Endothelial cell of umbilical vein (primary cell): ENCODE results near the gene MCTP2.

Experiments used
- CTCF ChIP-seq, 2 donors: IDR thresholded peaks; 1 replicate in 1 of 2; 2 replicates in 1 of 2; pipeline ENCODE4 v1.5.1; 2011; ENCODE audit warnings: low read length in 2 of 2, mild to moderate bottlenecking in 2 of 2, moderate library complexity in 2 of 2, control low read depth in 1 of 2, inconsistent platforms in 1 of 2, low read depth in 1 of 2; ENCODE audit not compliant: insufficient read depth in 1 of 2; ENCODE audit errors: extremely low read depth in 1 of 2
- EZH2 ChIP-seq: IDR thresholded peaks from 2 replicates; pipeline ENCODE4 v1.6.1; 2012; ENCODE audit warnings: borderline replicate concordance, low read depth, mild to moderate bottlenecking, moderate library complexity, low read length, inconsistent platforms; ENCODE audit not compliant: severe bottlenecking
- JUN ChIP-seq: IDR thresholded peaks from 2 replicates; pipeline ENCODE4 v1.6.1; 2011; ENCODE audit warnings: borderline replicate concordance, low read depth; ENCODE audit not compliant: insufficient read length, insufficient read depth
- MAX ChIP-seq: IDR thresholded peaks from 2 replicates; pipeline ENCODE4 v1.6.1; 2011; ENCODE audit not compliant: insufficient read depth, insufficient read length
- MYC ChIP-seq: IDR thresholded peaks from one replicate; pipeline ENCODE4 v1.6.1; 2011; ENCODE audit warnings: mild to moderate bottlenecking, low read depth, low read length
- POLR2A ChIP-seq: IDR thresholded peaks from 2 replicates; pipeline ENCODE4 v1.6.1; 2012; ENCODE audit warnings: low read depth, mild to moderate bottlenecking, control low read depth, low read length
- POLR2AphosphoS5 ChIP-seq: IDR thresholded peaks from 2 replicates; pipeline ENCODE4 v1.6.1; 2012; ENCODE audit warnings: low read depth, mild to moderate bottlenecking, control low read depth, low read length, moderate library complexity; ENCODE audit not compliant: insufficient read depth

DNA sequence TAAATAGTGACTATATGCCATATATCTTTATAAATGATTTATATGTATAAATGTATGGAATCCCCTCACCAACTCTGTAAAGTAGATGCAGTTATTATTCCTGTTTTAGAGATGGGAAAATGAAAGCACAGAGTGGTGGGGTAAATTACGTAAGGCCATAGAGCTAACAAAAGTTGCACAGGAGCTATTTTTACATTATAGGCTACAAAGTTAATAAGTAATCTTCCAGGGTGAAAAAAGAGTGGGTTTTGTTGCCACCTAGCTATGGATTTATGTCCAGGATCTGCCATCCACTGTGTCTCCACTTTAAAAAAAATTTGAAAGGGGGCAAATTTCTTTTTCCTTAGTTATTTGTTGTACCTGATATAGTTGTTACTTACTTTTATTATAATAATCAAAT, 235.7 kb downstream of the MCTP2 start:
- TF ChIP-seq CTCF (IDR thresholded peaks at IDR 0.05; ENCODE audit: extremely low read depth in 1 of 2, insufficient read depth in 1 of 2, low read depth in 1 of 2, low read length in 2 of 2), result no peak
- TF ChIP-seq POLR2A, result no peak
- TF ChIP-seq MAX, result no peak
- TF ChIP-seq EZH2, result no peak
- TF ChIP-seq JUN, result no peak
- TF ChIP-seq POLR2AphosphoS5, result no peak
- TF ChIP-seq MYC, result no peak
